Activated CD4-positive, alpha-beta memory T cell treated with anti-CD3 and anti-CD28 coated beads, Interleukin-2, amount 10 ng/mL, durations not matched to agents 7 days and 5 days (primary cell): Measurements from ENCODE around the gene ATP11C. TPM values are rescaled to one million over a fixed set of nuclear protein-coding genes. Genes with fewer than 3 reads are reported as not detected.
A peak's percentile ranks its signal among the peaks of the same experiment; 100 is the strongest.

Experiments
- CTCF ChIA-PET: fragments of 350-600 bp; sonication (Branson Sonifier 250); formaldehyde crosslinking; loops from one replicate; lab custom pipeline; 2021; ENCODE audit warnings: antibody characterized with exemption, inconsistent platforms; lab: Charles Lee
- POLR2A ChIA-PET: fragments of 350-600 bp; sonication (Branson Sonifier 250); formaldehyde crosslinking; loops from one replicate; lab custom pipeline; 2021; ENCODE audit warnings: antibody characterized with exemption; lab: Charles Lee
- DNase-seq: peaks from one replicate; pipeline ENCODE4 v3.0.0-alpha.2; 2020
- H3K27ac Mint-ChIP-seq: one replicate; pipeline ENCODE4 v1.8.0; 2021; ENCODE audit warnings: mild to moderate bottlenecking, mixed read lengths
- H3K27me3 Mint-ChIP-seq: one replicate; pipeline ENCODE4 v1.8.0; 2021; ENCODE audit warnings: mixed read lengths
- H3K36me3 Mint-ChIP-seq: one replicate; pipeline ENCODE4 v1.8.0; 2021; ENCODE audit warnings: low read depth, mixed read lengths
- H3K4me1 Mint-ChIP-seq: one replicate; pipeline ENCODE4 v1.8.0; 2021; ENCODE audit warnings: mixed read lengths
- H3K4me3 Mint-ChIP-seq: one replicate; pipeline ENCODE4 v1.8.0; 2021; ENCODE audit warnings: mild to moderate bottlenecking, mixed read lengths
- H3K9me3 Mint-ChIP-seq: one replicate; pipeline ENCODE4 v1.8.0; 2021; ENCODE audit warnings: mixed read lengths
- total RNA-seq, 2 experiments: library from RNA; stranded (reverse); gene quantifications; one replicate each; pipeline ENCODE4 v1.2.3, GENCODE V29; 2021

Gene ATP11C
- total RNA-seq, 2 experiments from 2014 or later, result 11.3 to 12.3 TPM

- Mint-ChIP-seq H3K4me3 (no peak overlapping the region), H3K9me3 (peaks cover 5% of the 10 kb centered on the region), H3K27me3 (no peaks in the 10 kb centered on the region), H3K36me3 (peaks cover 9% of the 10 kb centered on the region), H3K27ac (no peak overlapping the region), H3K4me1 (no peaks in the 10 kb centered on the region)
- DNase-seq, result no peak
- ChIA-PET CTCF (no interaction called here), POLR2A (no interaction called here)
These were observed 173.2 kb downstream of the ATP11C start for GRCh38 chrX:139759637-139760036.

- CTCF ChIA-PET, result no interaction called here
- H3K4me3 Mint-ChIP-seq, result no peak overlapping the region
- H3K27ac Mint-ChIP-seq, result no peak overlapping the region
- peaks cover 13% of the 10 kb centered on the region for H3K9me3 Mint-ChIP-seq
- POLR2A ChIA-PET, result no interaction called here
- H3K4me1 Mint-ChIP-seq, result no peaks in the 10 kb centered on the region
- no peaks in the 10 kb centered on the region for H3K27me3 Mint-ChIP-seq
- peaks cover 17% of the 10 kb centered on the region for H3K36me3 Mint-ChIP-seq
- no peak for DNase-seq
These were observed 174.0 kb downstream of the ATP11C start for GRCh38 chrX:139758809-139759208.

DNA sequence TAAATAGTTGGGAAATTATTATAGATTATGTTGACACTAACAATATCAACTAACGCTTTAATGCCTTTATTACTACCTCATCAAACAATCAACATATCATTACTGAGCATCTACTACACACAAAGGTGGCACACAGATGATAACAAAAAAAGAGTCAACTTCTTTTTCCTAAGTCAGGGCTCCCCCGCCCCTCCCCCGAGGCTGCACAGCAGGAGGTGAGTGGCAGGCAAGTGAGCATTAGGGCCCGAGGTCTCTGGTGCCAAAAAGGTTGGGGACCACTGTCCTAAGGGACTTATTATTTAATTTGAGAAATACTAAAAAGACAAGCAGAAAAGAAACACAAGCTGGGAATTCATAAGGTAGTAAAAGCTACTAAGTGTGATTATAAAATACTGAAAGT, 174.6 kb downstream of the ATP11C start:
- no peak for DNase-seq
- Mint-ChIP-seq H3K4me1 (no peaks in the 10 kb centered on the region), H3K27ac (no peak overlapping the region), H3K27me3 (no peaks in the 10 kb centered on the region), H3K9me3 (peaks cover 15% of the 10 kb centered on the region), H3K4me3 (no peak overlapping the region), H3K36me3 (peaks cover 22% of the 10 kb centered on the region)
- POLR2A ChIA-PET, result no interaction called here
- CTCF ChIA-PET, result no interaction called here

DNA sequence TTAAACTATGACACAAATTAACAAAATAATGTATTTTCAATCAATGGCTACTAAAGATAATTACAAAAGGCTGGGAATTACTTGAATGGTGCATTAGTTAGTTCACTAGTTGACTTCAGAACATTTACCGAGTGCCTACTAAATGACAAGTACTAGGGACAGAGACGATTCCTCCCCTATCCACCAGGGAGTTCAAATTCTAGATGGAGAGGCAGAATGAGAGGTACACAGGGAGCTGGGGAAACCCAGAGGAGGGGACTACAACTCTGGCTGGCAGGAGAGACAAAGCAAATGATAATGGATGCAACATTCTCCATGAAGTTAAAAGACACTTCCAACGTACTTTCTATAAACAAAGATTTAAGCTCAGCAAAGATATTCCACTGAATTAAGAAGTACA, 181.8 kb downstream of the ATP11C start:
- Mint-ChIP-seq H3K4me1 (no peaks in the 10 kb centered on the region), H3K9me3 (peaks cover 15% of the 10 kb centered on the region), H3K4me3 (no peak overlapping the region), H3K27ac (no peak overlapping the region), H3K36me3 (peaks cover 28% of the 10 kb centered on the region), H3K27me3 (no peaks in the 10 kb centered on the region)
- CTCF ChIA-PET, result no interaction called here
- POLR2A ChIA-PET, result no interaction called here
- DNase-seq, result no peak

GRCh38 chrX:139750390-139750789, 182.5 kb downstream of the ATP11C start:
- Mint-ChIP-seq H3K4me3 (no peak overlapping the region), H3K9me3 (peaks cover 15% of the 10 kb centered on the region), H3K4me1 (no peaks in the 10 kb centered on the region), H3K27ac (no peak overlapping the region), H3K27me3 (no peaks in the 10 kb centered on the region), H3K36me3 (peaks cover 28% of the 10 kb centered on the region)
- ChIA-PET CTCF (no interaction called here), POLR2A (no interaction called here)
- DNase-seq, result no peak

GRCh38 chrX:139739138-139739537, 193.7 kb downstream of the ATP11C start:
- Mint-ChIP-seq H3K4me1 (peaks cover 22% of the 10 kb centered on the region), H3K27me3 (no peaks in the 10 kb centered on the region), H3K9me3 (no peaks in the 10 kb centered on the region), H3K27ac (peak overlapping the region; percentile 64), H3K36me3 (peaks cover 15% of the 10 kb centered on the region), H3K4me3 (no peak overlapping the region)
- DNase-seq, result peak; percentile 46
- CTCF ChIA-PET, result no interaction called here
- POLR2A ChIA-PET, result interaction anchor here (1.2 to 2.0 kb wide), 2 partner anchors 28 to 194 kb away, joined by 4 to 6 read pairs; partner anchors contain the start of gene ATP11C

GRCh38 chrX:139738581-139738980, 194.3 kb downstream of the ATP11C start:
- peaks cover 22% of the 10 kb centered on the region for H3K4me1 Mint-ChIP-seq
- no peaks in the 10 kb centered on the region for H3K27me3 Mint-ChIP-seq
- no peak overlapping the region for H3K4me3 Mint-ChIP-seq
- H3K27ac Mint-ChIP-seq, result peak overlapping the region; percentile 64
- no peaks in the 10 kb centered on the region for H3K9me3 Mint-ChIP-seq
- POLR2A ChIA-PET, result interaction anchor here (1.2 kb wide), 1 partner anchor 29 kb away, joined by 4 read pairs; no protein-coding TSS in a partner anchor
- no peak for DNase-seq
- peaks cover 15% of the 10 kb centered on the region for H3K36me3 Mint-ChIP-seq
- CTCF ChIA-PET, result no interaction called here

GRCh38 chrX:139736151-139736550, 196.7 kb downstream of the ATP11C start:
- H3K36me3 Mint-ChIP-seq, result peaks cover 13% of the 10 kb centered on the region
- CTCF ChIA-PET, result no interaction called here
- H3K27ac Mint-ChIP-seq, result no peak overlapping the region
- POLR2A ChIA-PET, result no interaction called here
- no peaks in the 10 kb centered on the region for H3K9me3 Mint-ChIP-seq
- no peaks in the 10 kb centered on the region for H3K27me3 Mint-ChIP-seq
- no peak overlapping the region for H3K4me3 Mint-ChIP-seq
- peaks cover 22% of the 10 kb centered on the region for H3K4me1 Mint-ChIP-seq
- no peak for DNase-seq

- H3K9me3 Mint-ChIP-seq, result no peaks in the 10 kb centered on the region
- CTCF ChIA-PET, result no interaction called here
These were observed 197.9 kb downstream of the ATP11C start for GRCh38 chrX:139734996-139735395.

DNA sequence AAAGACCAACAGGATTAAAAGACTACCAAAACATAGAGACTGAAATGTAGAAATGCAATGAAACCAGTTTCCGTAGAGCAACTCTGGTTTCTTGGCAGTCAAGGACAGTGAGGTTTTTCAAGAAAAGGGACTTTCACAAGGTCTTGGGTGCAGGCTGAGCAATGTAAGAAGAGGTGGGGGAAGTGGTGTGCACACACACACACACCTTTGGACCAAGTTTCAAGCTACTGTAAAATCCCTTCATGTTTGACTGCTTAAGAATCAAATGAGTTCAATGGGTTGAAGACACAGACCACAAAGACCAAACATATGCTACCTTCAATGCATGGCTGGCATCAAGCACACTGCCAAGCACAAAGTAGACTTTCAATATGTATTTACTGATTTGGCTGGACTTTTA, 207.1 kb downstream of the ATP11C start:
- CTCF ChIA-PET, result no interaction called here
- Mint-ChIP-seq H3K27ac (no peak overlapping the region), H3K4me1 (no peaks in the 10 kb centered on the region), H3K27me3 (no peaks in the 10 kb centered on the region), H3K4me3 (no peak overlapping the region), H3K36me3 (peaks cover 4% of the 10 kb centered on the region), H3K9me3 (no peaks in the 10 kb centered on the region)
- DNase-seq, result no peak
- POLR2A ChIA-PET, result no interaction called here

More at GRCh38 chrX:139734996-139735395, 197.9 kb downstream of the ATP11C start:
- POLR2A ChIA-PET, result no interaction called here
- Mint-ChIP-seq H3K4me1 (peaks cover 14% of the 10 kb centered on the region), H3K27ac (no peak overlapping the region), H3K27me3 (no peaks in the 10 kb centered on the region), H3K4me3 (no peak overlapping the region), H3K36me3 (peaks cover 7% of the 10 kb centered on the region)
- DNase-seq, result no peak

- Mint-ChIP-seq H3K9me3 (no peaks in the 10 kb centered on the region), H3K27ac (no peak overlapping the region), H3K27me3 (no peaks in the 10 kb centered on the region), H3K4me3 (no peak overlapping the region), H3K4me1 (no peaks in the 10 kb centered on the region), H3K36me3 (peaks cover 4% of the 10 kb centered on the region)
- no peak for DNase-seq
- CTCF ChIA-PET, result no interaction called here
- POLR2A ChIA-PET, result no interaction called here
These were observed 208.2 kb downstream of the ATP11C start for GRCh38 chrX:139724626-139725025.

DNA sequence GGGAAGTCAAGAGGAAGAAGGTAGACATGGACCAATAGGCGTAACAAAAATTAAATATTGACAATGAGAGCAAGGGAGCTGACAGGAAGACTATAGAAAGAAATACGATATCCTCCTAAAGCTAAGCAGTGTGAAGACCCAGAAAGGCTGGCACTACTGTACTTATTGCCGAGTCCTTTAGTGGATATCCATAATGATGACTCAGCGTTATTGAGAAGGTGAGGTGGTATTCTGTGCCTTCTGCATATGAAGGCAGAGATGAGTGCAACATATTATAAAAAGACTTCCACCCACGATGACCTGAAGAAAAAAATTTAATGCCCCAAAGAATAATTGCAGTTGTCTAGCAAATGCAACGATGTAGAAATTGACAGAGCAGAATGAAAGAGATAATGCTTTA, 211.9 kb downstream of the ATP11C start:
- no peaks in the 10 kb centered on the region for H3K9me3 Mint-ChIP-seq
- no peaks in the 10 kb centered on the region for H3K27me3 Mint-ChIP-seq
- ChIA-PET CTCF (no interaction called here), POLR2A (no interaction called here)
- no peaks in the 10 kb centered on the region for H3K4me1 Mint-ChIP-seq
- H3K36me3 Mint-ChIP-seq, result no peaks in the 10 kb centered on the region
- no peak for DNase-seq
- H3K4me3 Mint-ChIP-seq, result no peak overlapping the region
- no peak overlapping the region for H3K27ac Mint-ChIP-seq

GRCh38 chrX:139720136-139720535, 212.7 kb downstream of the ATP11C start:
- Mint-ChIP-seq H3K4me3 (no peak overlapping the region), H3K4me1 (no peaks in the 10 kb centered on the region), H3K36me3 (no peaks in the 10 kb centered on the region), H3K9me3 (no peaks in the 10 kb centered on the region), H3K27ac (no peak overlapping the region), H3K27me3 (no peaks in the 10 kb centered on the region)
- no peak for DNase-seq
- POLR2A ChIA-PET, result no interaction called here
- CTCF ChIA-PET, result no interaction called here

DNA sequence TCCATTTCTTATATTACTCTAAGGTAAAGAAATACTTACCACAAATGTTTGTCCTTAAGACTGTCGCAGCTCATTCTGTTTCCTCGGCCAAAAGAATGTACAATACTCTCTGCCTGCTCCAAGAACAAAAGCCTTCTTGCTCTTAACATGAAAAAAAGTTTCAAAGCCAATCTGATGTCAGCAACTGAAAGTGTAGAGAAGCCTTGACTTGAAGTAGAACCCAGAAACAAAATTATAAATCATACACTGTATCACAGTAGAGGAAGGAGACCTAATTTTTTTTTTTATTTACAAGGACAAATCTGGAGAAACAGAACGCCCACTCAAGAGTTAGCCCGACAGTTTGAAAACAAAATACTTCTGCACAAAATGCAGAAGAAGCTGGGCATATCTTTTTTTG, 224.8 kb downstream of the ATP11C start, which contains the start of gene MCF2:
MCF2 (minus strand) TSS at position 101 of the 400 bp plus-strand sequence. CDS start 56,423 bp downstream, outside the sequence.
- ChIA-PET CTCF (no interaction called here), POLR2A (no interaction called here)
- no peaks in the 10 kb centered on the region for H3K4me1 Mint-ChIP-seq
- no peaks in the 10 kb centered on the region for H3K36me3 Mint-ChIP-seq
- no peaks in the 10 kb centered on the region for H3K27me3 Mint-ChIP-seq
- DNase-seq, result no peak
- no peak within 1 kb of the TSS for H3K4me3 Mint-ChIP-seq
- H3K27ac Mint-ChIP-seq, result no peak within 1 kb of the TSS
- no peaks in the 10 kb centered on the region for H3K9me3 Mint-ChIP-seq
